Neuronal stem cell (in vitro differentiated cells): ENCODE results near the gene PPP2R1A. TPM values are rescaled to one million over a fixed set of nuclear protein-coding genes. Genes with fewer than 3 reads are reported as not detected.

Experiments used
- DNase-seq: peaks from one replicate; pipeline ENCODE4 v3.0.0-alpha.2; 2013; ENCODE audit warnings: low spot score
- H2AFZ ChIP-seq: one replicate; pipeline ENCODE4 v1.6.1; 2013; ENCODE audit warnings: mild to moderate bottlenecking, low read length, inconsistent platforms
- H2AK5ac ChIP-seq: 2 replicates; pipeline ENCODE4 v1.6.1; 2013; ENCODE audit warnings: low read depth, mild to moderate bottlenecking, inconsistent platforms, low read length, moderate library complexity, mixed read lengths
- H2BK120ac ChIP-seq: 2 replicates; pipeline ENCODE4 v1.6.1; 2013; ENCODE audit warnings: low read depth, mild to moderate bottlenecking, inconsistent platforms, low read length, moderate library complexity, mixed read lengths
- H2BK12ac ChIP-seq: one replicate; pipeline ENCODE4 v1.6.1; 2013; ENCODE audit warnings: low read length, inconsistent platforms
- H2BK15ac ChIP-seq: 2 replicates; pipeline ENCODE4 v1.6.1; 2013; ENCODE audit warnings: mild to moderate bottlenecking, low read length, inconsistent platforms, mixed read lengths
- H2BK5ac ChIP-seq: one replicate; pipeline ENCODE4 v1.6.1; 2013; ENCODE audit warnings: inconsistent platforms, mild to moderate bottlenecking, low read length, moderate library complexity
- H3K14ac ChIP-seq: one replicate; pipeline ENCODE4 v1.6.1; 2013; ENCODE audit warnings: low read length, inconsistent platforms
- H3K18ac ChIP-seq: 2 replicates; pipeline ENCODE4 v1.6.1; 2013; ENCODE audit warnings: low read length, inconsistent platforms
- H3K23ac ChIP-seq: 2 replicates; pipeline ENCODE4 v1.6.1; 2013; ENCODE audit warnings: low read depth, mild to moderate bottlenecking, mixed read lengths, low read length, inconsistent platforms; ENCODE audit not compliant: poor library complexity
- H3K27ac ChIP-seq: replicated peaks from 3 replicates; pipeline ENCODE4 v1.5.1; 2013; ENCODE audit warnings: low read length, inconsistent platforms
- H3K27me3 ChIP-seq, 3 experiments: 2 replicates each; pipeline ENCODE4 v1.6.1; 2013; ENCODE audit warnings: low read length in 3 of 3, mild to moderate bottlenecking in 2 of 3, inconsistent platforms in 1 of 3, low read depth in 1 of 3, mixed read lengths in 1 of 3, moderate library complexity in 1 of 3; ENCODE audit not compliant: control insufficient read depth in 3 of 3, insufficient read depth in 3 of 3
- H3K36me3 ChIP-seq, 2 donors: replicated peaks in 1 of 2; 2 replicates each; pipeline ENCODE4 v1.6.1; 2013; ENCODE audit warnings: low read length in 2 of 2; ENCODE audit not compliant: control insufficient read depth in 2 of 2, insufficient read depth in 2 of 2
- H3K4ac ChIP-seq: 2 replicates; pipeline ENCODE4 v1.6.1; 2013; ENCODE audit warnings: inconsistent platforms, mild to moderate bottlenecking, low read length, moderate library complexity
- H3K4me1 ChIP-seq, 2 donors: 1 replicate in 1 of 2; 2 replicates in 1 of 2; pipeline ENCODE4 v1.6.1; 2013; ENCODE audit warnings: low read length in 2 of 2, low read depth in 1 of 2; ENCODE audit not compliant: control insufficient read depth in 2 of 2, insufficient read depth in 1 of 2
- H3K4me2 ChIP-seq: one replicate; pipeline ENCODE4 v1.6.1; 2013; ENCODE audit warnings: mild to moderate bottlenecking, low read length, inconsistent platforms; ENCODE audit not compliant: insufficient read depth, poor library complexity, severe bottlenecking
- H3K4me3 ChIP-seq, 2 donors: 2 replicates each; pipeline ENCODE4 v1.5.1; 2013; ENCODE audit warnings: low read length in 2 of 2, mild to moderate bottlenecking in 2 of 2, inconsistent platforms in 1 of 2, moderate library complexity in 1 of 2
- H3K79me1 ChIP-seq: one replicate; pipeline ENCODE4 v1.6.1; 2013; ENCODE audit warnings: low read depth, mild to moderate bottlenecking, inconsistent platforms, low read length, moderate library complexity
- H3K9ac ChIP-seq: one replicate; pipeline ENCODE4 v1.6.1; 2013; ENCODE audit warnings: mild to moderate bottlenecking, low read depth, low read length, inconsistent platforms; ENCODE audit not compliant: poor library complexity
- H3K9me3 ChIP-seq, 2 donors: replicated peaks in 1 of 2; 2 replicates each; pipeline versions ENCODE3 to v1.6.1; 2013; ENCODE audit warnings: low read length in 2 of 2, mild to moderate bottlenecking in 2 of 2, inconsistent platforms in 1 of 2, low read depth in 1 of 2, mixed read lengths in 1 of 2, moderate library complexity in 1 of 2; ENCODE audit not compliant: control insufficient read depth in 2 of 2, insufficient read depth in 1 of 2
- H4K8ac ChIP-seq: one replicate; pipeline ENCODE4 v1.6.1; 2013; ENCODE audit warnings: low read depth, mild to moderate bottlenecking, inconsistent platforms, low read length, moderate library complexity
- H4K91ac ChIP-seq: one replicate; pipeline ENCODE4 v1.6.1; 2013; ENCODE audit warnings: low read length, low read depth, mild to moderate bottlenecking, inconsistent platforms; ENCODE audit not compliant: poor library complexity
- WGBS, 2 donors: extraction: QIAGEN DNeasy Blood & Tissue Kit; methylation state at CpG; one replicate each; pipeline ENCODE4 v1.1.7; 2013; ENCODE audit warnings: missing lambda C conversion rate in 2 of 2, mixed read lengths in 1 of 2; ENCODE audit not compliant: insufficient read length in 2 of 2, insufficient replicate concordance in 1 of 2; ENCODE audit errors: extremely low coverage in 2 of 2; 5-methylcytosine and 5-hydroxymethylcytosine counted together
- small RNA-seq: library from polyadenylated mRNA; stranded (forward); fragments of <200 nt; extraction: miRNeasy Mini kit (QIAGEN cat#:217004); gene quantifications from one replicate; pipeline ENCODE3, GENCODE V24; 2013; ENCODE audit not compliant: insufficient read depth

The PPP2R1A gene

GRCh38 chr19:52275988-52276387, 86.1 kb downstream of the PPP2R1A start:
- Histone ChIP-seq H3K36me3 (peaks cover 16 to 81% of the 10 kb centered on the region in 2 donors), H3K14ac (no peak overlapping the region), H3K79me1 (peaks cover 15% of the 10 kb centered on the region), H3K27ac (no peak overlapping the region), H3K9me3 (peaks cover 12 to 86% of the 10 kb centered on the region in 2 donors), H2AFZ (no peak overlapping the region), H3K4me3 (no peak overlapping the region), H3K23ac (no peak overlapping the region), H2BK12ac (no peak overlapping the region), H3K4me2 (no peak overlapping the region), H2AK5ac (no peak overlapping the region), H4K91ac (no peak overlapping the region), H2BK5ac (no peak overlapping the region), H2BK15ac (no peak overlapping the region), H3K18ac (no peak overlapping the region), H3K4ac (no peak overlapping the region), H3K4me1 (peaks cover 0 to 1% of the 10 kb centered on the region in 2 donors), H3K27me3 (no peaks in the 10 kb centered on the region), H2BK120ac (no peak overlapping the region), H4K8ac (no peak overlapping the region), H3K9ac (no peak overlapping the region)
- no peak for DNase-seq
- WGBS, 2 donors, result no CpG with 5 or more reads among the region's 5 CpGs

GRCh38 chr19:52277471-52277870, 87.6 kb downstream of the PPP2R1A start:
- Histone ChIP-seq H2AK5ac (no peak overlapping the region), H2BK12ac (no peak overlapping the region), H3K27ac (no peak overlapping the region), H2AFZ (no peak overlapping the region), H3K79me1 (peaks cover 22% of the 10 kb centered on the region), H3K9me3 (peaks cover 12 to 85% of the 10 kb centered on the region in 2 donors), H3K23ac (no peak overlapping the region), H3K9ac (no peak overlapping the region), H2BK5ac (no peak overlapping the region), H3K36me3 (peaks cover 18 to 81% of the 10 kb centered on the region in 2 donors), H3K4me3 (no peak overlapping the region), H4K8ac (no peak overlapping the region), H3K14ac (no peak overlapping the region), H3K4me1 (no peaks in the 10 kb centered on the region), H2BK120ac (no peak overlapping the region), H3K4ac (no peak overlapping the region), H3K27me3 (no peaks in the 10 kb centered on the region), H3K4me2 (no peak overlapping the region), H4K91ac (no peak overlapping the region), H3K18ac (no peak overlapping the region), H2BK15ac (no peak overlapping the region)
- no CpG with 5 or more reads among the region's 6 CpGs for WGBS, 2 donors
- DNase-seq, result no peak

Small RNAs within 50 kb of the gene (small RNA-seq; reads per million reads assigned to genes)
- gene MIR6801 (not detected), gene RF00019 (not detected), gene RPL37P23 (not detected)
